ENCODE results near the gene CISD1.

GRCh38 chr10:58225654-58226053 lies 43.3 kb upstream of the CISD1 start:
- TF ChIP-seq CTCF (conservative IDR thresholded peaks at IDR 0.05), result no peak
- TF ChIP-seq EZH2 (IDR thresholded peaks at IDR 0.05; ENCODE audit: low read depth), result no peak
